ENCODE data around the gene NELL2.

The NELL2 gene

DNA sequence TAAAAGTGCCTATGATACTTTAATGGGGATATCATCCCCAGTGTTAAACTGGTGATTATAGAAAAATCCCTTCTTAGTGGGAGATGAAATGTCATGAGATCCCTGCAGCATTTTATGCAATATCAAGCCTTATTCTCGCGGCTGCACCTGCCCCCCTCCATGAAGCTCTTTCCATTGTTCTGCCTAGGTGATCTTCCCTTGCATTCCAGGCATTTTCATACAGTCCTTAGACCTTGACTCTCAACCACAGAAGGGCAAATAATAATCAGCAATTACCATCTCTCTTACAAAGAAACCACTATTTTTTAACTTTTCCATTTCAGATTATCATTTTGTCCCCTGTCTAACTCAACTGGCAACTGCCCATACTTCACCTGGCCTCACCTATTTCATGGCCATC lies 352.3 kb downstream of the NELL2 start:
- no peak for DNase-seq

DNA sequence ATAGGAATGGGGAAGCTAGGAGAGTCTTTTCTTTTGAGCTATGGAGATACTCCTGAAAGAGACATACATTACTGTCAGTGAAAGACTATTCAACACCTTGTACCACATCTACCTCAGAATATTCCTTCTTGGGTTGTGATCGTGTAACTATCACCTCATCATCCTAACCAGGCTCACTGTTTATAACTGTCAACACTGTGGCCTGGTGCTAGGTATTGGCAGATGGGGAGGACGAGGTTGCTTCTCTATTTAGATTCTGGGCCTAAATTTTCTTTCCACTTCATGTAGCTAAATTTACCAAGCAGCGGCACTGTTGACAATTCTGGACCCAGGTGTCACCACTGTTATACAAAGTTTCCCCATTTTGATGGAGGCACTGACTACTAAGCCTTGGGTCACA lies 354.4 kb downstream of the NELL2 start:
- DNase-seq: no peak

DNA sequence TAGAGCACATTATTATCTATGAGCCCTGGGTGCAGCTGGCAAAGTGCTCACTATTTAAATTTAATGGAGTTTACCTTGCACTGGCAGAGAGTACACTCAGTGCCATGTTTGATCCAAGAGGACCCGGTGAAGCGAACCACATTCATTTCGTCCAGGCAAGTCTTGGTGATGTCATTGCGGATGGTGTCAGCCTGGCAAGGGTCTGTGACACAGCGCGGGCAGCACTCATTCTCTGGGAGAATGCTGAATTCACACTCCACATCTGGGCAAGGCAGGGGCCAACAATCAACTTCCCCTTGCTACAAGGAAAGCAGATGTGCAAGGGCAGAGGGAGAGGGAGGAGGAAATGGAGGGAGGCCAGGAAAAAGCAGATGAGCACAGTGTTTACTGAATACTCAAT lies 356.2 kb downstream of the NELL2 start:
- no peak for DNase-seq

DNA sequence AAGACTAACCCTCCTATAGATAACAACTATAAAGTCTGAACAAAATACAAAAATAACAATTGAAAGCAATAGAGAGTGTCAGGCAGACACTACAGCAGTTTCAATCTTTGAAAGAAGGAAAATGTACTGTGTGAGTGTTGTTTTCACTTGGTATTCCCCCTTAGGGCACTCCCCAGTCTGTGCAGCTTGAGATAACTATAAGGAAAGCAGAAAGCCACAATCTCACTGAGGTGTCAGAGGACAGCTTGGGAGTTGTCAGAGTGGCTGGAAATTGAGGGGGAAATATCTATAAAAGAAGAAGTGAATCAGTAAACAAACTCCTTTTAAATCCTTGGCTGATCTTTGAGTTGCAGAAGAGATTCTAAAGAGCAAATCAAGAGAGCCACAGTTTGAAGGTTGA lies 364.8 kb downstream of the NELL2 start:
- no peak for DNase-seq

DNA sequence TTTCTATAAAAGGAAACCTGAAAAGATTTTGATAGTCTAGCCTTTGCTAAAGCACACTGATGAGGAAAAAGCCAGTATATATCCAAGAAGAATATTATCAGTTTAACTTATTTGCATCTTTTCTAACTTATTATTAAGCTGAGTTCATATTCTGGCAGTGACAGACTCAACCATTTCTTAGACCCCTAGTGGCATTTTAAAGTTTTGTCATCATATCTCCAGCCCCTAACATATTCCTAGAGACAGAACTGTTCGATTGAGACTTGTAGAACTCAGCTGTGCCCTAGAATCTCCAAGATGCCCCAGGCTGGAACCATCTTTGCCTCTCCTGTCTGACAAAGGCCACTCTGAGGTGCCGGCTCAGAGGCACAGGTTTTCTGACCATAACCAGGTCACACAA lies 365.6 kb downstream of the NELL2 start:
- no peak for DNase-seq

DNA sequence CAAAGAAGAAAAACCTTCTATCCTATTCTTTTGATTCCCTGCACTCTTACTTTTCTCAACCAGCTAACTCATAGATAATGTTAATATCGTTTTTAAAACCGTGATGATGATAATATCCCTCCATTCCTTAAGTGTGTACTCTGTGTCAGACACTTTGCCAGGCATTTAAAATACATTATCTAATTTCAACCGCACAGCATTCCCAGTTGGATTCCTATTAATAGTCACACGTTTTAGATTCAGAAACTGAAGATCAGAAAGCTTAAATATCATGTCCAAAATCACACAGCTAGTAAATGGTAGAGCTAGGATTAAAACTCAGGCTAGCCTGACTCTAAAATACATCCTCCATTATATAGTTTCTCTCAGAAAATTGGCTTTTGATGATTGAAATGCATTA lies 366.0 kb downstream of the NELL2 start:
- DNase-seq: no peak

DNA sequence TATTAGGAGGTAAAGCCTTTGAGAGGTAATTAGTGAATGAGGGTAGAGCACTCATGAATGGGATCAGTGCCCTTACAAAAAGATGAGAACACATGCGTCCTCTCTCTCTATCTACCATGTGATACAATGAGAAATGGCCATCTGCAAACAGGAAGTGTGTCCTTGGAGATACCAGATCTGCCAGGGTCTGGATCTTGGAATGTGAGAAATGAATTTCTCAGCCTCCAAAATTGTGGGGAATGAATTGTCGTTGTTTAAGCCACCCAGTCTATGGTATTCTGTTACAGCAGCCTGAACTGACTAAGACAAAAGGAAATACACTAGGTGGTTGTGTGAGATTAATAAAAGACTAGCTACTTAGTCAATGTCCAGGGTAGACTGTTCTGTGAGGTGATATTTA lies 366.6 kb downstream of the NELL2 start:
- no peak for DNase-seq

DNA sequence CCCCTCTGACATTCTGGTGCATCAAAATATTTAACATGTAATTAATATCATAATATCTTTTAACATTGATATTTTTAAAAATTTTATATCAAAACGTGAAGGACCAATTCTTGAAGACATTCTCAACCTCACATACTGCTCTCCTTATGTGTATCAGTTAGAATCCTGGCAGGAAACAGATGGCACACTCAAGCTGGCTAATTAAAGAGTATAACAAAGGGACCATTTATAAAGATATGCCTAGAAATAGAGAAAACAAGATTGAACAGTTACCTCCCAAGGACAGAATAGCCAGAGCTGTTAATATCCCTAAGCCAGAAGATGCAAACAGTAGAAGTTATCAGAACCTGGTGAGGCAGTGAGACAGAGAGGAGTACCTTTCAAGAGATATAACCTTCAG lies 368.7 kb downstream of the NELL2 start:
- DNase-seq: no peak

DNA sequence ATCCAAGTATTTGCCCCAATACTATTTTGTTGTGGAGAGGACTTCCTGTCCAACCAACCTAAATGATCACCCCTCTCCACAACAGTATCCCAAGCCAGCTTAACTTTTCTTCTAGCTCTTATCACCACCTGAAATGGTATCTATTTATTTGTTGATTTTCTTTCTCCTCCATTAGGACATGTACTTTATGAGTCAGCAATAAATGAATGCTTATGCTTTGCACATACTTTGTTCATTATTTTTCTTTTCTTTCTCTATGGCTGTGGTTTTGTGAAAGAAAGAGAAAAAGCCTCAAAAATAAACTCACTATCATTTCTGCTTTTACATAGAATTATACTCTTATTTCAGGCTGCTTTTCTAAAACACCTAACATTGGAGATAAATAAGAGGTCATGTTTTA lies 371.3 kb downstream of the NELL2 start:
- DNase-seq: no peak

DNA sequence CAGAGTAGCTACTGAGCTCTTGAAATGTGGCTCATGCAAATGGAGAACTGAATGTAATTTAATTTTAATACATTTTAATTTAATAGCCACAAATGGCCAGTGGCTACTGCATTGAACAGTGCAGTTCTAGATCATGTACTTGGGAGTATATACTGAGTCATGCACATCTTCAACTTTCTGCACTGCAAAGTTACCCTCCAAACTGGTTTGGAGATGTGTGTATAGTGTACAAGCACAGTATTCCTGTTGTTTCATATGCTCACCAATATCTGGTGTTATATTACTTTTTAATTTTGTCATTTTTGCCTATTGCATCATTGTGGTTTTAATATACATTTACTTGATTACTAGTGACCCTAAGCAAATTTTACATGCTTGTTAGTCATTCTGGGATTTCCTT lies 372.8 kb downstream of the NELL2 start:
- no peak for DNase-seq

DNA sequence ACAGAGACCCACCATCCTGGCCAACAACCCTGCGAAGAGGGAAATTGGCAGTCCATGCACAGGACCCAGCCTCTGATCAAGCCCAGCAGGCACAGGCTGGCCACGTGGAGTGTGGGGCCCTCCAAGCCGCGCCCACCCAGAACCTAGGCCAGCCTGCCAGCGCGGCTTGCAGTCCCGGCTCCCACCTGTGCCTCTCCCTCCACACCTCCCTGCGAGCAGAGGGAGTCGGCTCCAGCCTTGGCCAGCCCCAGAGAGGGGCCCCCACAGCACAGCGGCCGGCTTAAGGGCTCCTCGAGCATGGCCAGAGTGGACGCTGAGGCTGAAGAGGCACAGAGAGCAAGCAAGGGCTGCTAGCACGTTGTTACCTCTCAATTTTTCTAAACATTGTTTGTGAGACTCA lies 373.4 kb downstream of the NELL2 start:
- no peak for DNase-seq

DNA sequence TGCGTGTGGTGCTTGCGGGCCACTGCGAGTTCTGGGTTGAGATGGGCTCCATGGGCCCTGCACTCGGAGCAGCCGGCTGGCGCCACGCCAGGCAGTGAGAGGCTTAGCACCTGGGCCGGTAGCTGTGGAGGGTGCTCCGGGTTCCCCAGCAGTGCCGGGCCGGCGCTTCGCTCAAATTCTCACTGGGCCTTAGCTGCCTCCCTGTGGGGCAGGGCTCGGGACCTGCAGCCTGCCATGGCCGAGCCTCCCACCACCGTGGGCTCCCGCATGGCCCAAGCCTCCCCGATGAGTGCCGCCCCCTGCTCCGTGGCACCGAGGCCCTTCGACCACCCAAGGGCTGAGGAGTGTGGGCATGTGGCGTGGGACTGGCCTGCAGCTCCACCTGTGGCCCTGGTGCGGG lies 375.7 kb downstream of the NELL2 start:
- DNase-seq: no peak

DNA sequence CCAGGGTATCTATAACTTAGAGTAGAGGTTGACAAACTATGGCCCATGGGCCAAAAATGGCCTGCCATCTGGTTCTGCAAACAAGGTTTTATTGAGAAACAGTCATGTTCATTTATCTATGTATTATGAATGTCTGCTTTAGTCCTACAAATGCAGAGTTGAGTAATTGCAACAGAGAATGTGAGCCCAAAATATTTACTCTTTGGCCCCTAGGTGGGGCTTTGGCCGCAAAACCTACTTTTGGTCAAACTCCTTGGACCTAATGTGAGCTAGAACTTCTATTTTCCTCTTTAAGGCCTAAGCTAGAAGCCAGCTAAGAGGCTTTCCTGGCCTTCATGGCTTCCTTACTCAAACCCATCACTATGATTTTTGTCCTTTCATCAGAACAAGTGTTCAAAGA lies 379.1 kb downstream of the NELL2 start:
- DNase-seq: no peak

DNA sequence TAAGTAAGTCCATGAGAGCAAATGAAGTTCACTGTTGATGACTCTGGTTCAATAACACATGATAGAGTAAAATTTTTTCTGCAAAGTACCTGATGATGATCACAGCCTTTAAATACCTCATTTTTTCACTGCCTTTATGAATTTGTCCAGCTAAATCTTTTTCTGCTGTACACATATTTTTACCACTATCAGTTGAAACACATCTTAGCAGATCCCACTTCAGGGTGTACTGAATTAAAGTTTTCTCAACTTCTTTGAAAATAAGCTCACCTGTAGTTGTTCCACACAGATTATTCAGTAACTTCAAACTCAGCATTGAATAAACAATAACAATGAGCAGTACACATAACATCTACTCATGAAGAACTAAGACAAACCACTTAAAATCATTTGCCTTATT lies 385.9 kb downstream of the NELL2 start:
- no peak for DNase-seq

DNA sequence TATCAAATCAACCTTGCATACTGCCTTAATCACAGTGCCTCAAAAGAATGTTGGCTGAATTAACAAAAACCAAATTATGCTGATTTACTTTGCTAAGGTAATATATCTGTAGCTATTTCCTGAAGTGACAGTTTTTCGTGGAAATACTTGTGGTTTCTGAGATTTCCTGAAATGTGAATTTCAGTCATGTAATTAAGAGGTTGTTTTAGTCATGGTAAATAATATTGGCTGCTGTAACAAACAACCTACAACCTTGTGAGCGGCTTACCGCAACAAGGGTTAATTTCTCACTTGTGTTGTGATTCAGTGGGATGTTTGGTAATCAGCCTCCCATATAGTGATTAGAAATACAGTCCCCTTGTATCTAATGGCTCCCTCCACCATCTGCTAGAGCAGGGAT lies 387.9 kb downstream of the NELL2 start:
- DNase-seq: no peak

DNA sequence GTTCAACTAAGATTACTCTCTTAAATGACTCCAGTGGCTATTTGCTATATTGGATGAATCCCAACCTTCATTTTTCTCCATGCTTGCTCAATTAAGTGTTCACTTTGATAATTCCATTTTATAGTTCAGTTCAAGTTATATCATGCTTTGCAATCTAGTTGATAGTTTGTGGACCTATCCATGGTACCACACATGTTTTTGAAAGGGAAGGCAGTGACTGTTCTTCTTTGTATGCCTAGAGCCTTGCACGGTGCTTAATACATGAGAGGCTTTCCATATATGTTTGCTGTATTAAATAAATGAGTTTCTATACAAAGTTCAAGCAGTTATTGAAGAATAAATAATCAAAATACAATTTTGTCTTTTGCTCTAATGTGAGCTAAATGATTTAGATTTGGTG lies 391.3 kb downstream of the NELL2 start:
- DNase-seq: no peak

DNA sequence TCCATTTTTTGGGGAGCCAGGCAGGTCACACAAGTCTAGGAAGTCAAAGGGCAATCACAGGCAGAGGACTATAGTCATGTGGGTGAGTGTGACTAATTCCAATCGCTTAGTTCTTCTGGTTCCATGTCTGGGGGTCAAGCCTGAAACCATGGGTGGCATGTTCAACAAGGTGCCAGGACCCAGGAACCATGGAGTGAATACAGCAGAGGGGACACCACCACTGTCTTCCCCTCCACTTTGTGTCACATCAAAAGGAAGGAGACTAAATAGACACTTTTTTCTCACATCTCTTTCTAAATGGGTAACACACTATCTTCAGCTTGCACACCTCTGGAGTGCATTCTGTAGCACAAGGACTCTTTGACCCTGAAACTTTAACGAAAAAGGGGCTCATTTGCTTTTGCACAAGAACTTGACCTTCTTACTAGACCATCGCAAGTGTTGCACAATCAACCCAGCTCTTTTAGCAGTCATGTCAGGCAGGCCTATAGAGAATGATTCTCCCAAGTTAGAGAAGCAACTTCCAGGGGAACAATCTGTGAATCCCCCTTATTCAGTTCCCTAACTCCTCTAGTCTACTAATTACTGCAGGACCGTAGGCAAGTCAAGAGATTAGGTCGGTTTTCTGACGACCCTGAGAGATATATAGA lies 398.7 kb downstream of the NELL2 start:
- DNase-seq: no peak

DNA sequence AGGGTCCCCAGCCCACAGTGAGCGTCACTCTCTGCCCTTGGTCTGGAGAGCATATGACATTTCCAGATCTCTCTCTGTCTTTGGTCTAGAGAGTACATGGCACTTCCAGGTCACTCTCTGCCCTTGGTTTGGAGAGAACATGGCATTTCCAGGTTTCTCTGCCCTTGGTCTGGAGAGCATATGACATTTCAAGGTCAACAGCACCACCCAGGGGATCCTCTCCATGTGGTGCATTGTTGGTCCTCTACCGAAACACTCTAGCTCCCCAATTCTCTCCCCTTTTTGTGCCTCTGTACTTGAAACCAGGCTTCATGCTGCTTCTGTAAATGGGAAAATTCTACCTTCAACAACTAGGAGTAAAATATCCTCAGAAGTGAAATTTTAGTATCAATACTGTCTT lies 399.4 kb downstream of the NELL2 start:
- no peak for DNase-seq

DNA sequence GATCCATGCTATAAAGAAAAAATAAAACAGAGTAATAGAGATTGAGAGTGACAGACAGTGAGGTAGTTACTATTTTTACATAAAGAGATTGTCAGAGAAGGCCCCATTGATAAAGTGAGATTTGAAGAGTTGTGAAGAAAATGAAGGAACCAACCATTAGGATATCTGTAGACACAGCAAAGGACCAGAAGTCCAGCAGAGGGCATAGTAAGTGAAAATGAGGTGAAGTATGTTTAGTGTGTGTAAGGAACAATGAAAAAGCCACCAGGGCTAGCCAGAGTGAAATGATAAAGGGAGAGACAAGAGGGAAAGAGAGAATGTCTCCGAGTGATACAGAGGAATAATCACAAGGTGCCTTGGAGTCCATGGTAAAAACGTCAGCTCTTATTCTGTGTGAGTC lies 411.0 kb downstream of the NELL2 start:
- DNase-seq: no peak

DNA sequence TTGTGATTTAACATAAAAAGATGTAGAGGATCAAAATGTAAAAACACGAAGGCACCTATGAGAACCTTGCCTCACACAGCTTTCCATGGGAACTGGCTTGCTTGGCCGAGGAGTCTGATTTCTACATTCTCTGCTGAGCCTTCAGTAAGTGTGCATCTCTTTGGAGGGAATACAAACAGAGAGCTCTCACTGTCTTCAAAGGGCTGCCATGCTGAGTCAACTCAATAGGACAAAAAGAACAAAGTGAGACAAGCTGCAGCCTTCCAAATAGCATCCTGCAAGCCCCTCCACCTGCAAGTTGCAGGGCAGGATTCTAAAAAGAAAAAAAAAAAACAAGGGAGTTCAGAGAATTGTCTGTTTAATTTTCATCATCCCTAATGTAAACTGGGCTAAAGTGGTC lies 411.9 kb downstream of the NELL2 start:
- no peak for DNase-seq

DNA sequence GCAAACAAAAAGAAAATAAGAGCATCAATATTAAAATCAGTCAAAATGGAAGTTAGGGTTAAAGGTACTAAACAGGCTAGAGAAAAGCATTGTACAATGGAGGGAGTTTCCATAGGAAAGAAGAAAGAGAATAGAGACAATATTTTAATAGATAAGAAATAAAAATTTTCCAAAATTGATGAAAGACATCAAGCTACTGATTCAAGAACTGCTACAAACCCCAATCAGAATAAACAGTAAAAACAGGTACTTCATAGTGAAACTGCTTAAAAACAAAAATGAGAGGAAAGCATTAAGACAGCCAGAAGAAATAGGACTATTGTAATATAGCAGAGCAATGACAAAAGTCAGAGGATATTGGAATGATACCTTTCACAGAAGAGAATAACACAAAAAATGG lies 413.4 kb downstream of the NELL2 start:
- no peak for DNase-seq

DNA sequence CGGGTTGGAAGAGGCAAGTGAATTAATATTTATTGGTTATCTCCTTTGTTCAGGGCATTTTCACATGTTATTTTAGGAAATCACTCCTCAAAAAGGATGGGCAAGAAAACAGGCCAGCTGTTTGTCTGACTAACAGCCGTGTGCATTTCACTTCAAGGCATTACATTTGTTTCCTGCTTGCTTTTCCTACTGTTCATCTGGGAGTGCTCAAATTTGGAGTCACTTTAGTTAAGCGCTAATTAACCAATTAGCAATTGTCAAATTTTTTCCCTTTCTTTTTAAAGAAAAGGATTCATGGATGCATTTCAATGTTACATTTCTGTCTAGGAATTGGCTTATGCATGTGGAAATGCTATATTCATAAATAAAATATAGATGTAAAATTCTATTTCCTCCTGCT lies 415.9 kb downstream of the NELL2 start:
- no peak for DNase-seq

DNA sequence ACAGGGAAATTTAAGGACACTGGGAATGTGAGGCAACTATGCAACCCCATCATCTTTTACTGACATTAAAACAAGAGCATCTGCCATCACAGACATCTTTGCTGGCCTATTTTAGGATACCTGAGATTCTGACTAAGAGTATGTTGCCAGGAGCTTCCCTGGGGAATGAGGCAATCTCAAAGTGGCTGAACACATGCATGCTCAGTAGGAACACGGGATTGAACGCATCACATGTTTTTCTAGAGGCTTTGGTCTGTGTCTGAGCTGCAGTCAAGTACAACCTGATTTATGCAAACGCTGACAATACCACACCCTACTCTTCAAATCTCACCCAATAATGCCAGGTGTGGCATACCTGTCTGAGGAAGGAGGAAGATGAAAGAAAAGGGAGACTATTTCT lies 416.5 kb downstream of the NELL2 start:
- DNase-seq: no peak
